Measurements from ENCODE around the gene APLN.
A peak's percentile ranks its signal among the peaks of the same experiment; 100 is the strongest.

The APLN gene

DNA sequence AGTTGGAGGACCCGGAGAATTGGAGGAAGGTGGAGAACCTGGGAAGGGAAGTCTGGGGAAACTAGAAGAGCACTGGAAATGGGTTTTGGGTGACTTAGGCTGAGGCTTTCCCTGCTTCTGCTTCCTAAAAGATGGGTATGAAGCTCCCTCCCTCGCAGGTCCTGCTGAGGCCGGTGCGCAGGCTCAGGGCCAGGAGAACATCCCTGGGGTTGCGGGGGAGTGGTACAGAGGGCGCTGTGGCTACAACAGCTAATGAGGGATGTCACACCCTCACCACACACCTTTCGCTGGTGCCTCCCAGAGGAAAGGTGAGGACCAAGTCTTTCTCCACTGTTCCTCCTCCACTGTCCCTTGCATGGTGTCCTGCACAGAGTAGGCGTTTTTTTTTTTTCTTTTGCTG, 15.8 kb downstream of the APLN start:
- in situ Hi-C loops (cut with HindIII; ENCODE audit: low sequenced_read_pairs), result no loop called here
- TF ChIP-seq, protein P1, sequence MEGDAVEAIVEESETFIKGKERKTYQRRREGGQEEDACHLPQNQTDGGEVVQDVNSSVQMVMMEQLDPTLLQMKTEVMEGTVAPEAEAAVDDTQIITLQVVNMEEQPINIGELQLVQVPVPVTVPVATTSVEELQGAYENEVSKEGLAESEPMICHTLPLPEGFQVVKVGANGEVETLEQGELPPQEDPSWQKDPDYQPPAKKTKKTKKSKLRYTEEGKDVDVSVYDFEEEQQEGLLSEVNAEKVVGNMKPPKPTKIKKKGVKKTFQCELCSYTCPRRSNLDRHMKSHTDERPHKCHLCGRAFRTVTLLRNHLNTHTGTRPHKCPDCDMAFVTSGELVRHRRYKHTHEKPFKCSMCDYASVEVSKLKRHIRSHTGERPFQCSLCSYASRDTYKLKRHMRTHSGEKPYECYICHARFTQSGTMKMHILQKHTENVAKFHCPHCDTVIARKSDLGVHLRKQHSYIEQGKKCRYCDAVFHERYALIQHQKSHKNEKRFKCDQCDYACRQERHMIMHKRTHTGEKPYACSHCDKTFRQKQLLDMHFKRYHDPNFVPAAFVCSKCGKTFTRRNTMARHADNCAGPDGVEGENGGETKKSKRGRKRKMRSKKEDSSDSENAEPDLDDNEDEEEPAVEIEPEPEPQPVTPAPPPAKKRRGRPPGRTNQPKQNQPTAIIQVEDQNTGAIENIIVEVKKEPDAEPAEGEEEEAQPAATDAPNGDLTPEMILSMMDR (IDR thresholded peaks at IDR 0.05; ENCODE audit: low read depth, low read length, missing control alignments), result no peak
- H3K4me3 ChIP-seq (ENCODE audit: low read depth, low read length), result no peak overlapping the region
- no peak for DNase-seq (ENCODE audit: low read depth)

DNA sequence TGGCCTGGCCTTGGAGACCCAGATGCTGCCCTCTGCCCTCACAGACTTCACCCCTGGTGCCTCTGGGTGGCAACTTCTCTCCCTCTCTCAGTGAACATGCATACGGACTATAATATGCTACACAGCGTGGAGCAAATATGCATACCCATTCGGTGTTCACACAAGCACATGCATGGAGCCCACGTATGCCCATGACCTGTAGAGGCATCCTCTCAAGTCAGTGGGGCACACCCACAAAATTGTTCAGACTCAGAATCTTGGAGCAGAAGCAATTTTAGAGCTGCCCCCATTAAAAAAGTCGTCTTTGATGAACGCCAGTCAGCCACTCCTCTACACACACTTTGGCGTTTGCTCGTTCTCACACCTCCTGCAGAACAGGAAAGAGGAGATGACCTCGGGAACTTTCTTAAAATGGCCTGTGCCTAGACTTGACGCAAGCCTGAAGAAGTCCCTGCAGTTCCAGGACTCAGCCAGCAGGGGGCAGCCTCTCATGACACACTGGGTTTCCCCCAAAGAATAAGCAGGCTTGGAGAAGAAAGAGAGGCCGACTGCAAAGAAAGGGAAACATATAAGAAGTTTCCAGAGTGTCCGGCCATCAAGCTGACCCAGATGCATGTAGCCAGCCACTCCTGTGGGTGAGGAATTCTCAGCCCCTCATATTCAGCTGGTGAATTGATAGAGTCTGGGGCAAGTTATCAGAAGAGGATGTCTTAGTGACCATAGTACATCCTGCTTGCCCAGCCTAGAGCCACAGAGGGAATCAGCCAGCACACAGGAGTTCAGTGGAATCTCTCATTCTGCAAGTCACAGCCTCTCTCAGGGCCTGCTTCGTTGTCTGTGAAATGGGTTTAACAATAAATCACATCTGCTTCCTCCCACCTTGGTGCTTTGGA, 17.3 kb downstream of the APLN start:
- DNase-seq (ENCODE audit: low read depth), result no peak
- in situ Hi-C loops (cut with HindIII; ENCODE audit: low sequenced_read_pairs), result no loop called here
- H3K4me3 ChIP-seq (ENCODE audit: low read depth, low read length), result no peak overlapping the region
- TF ChIP-seq, protein P1 (IDR thresholded peaks at IDR 0.05; ENCODE audit: low read depth, low read length, missing control alignments), result peak; percentile 84

DNA sequence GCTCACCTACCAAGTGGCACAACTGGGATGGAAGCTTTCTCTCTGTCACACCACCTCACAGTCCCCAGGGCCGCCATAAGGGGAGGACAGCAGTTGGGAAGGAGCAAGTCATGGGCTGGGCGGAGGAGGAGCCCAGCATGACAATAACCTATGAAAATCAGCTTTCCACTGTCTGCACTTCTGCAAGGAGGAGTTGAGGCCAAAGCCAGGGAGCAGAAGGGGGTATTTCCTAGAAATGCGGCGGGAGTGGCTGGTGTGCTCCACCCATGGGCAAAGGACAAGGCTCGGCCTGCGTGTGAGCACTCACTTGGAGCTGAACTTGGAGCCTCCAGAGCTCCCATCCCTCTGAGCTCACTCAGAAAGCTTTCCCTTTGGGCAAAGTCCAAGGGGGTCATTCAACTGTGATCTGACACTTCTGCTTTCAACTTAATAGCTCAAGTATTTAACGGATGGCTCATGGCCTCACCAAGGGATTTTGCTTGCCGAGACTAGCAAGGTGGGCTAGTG, 18.5 kb downstream of the APLN start:
- in situ Hi-C loops (cut with HindIII; ENCODE audit: low sequenced_read_pairs), result no loop called here
- TF ChIP-seq, protein P1 (IDR thresholded peaks at IDR 0.05; ENCODE audit: low read depth, low read length, missing control alignments), result no peak

DNA sequence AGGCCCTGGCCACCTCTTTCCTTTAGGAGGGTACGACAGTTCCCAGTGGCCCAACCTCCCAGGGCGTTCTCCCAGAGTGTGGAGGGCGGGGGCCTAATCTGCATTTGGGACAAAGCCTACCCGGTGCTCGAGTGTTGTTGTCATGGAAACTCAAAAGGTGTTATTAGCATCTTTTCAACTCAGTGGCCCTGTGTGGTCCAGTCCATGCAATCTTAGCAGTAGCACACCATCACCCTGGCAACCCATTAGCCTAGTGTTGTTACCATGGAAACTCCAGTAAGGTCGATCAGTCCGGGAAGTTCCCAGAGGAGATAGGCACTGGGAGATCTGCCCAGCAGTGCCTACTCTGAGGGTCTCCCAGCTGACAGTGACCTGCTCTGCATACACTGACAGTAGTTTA, 20.2 kb downstream of the APLN start:
- TF ChIP-seq, protein P1 (IDR thresholded peaks at IDR 0.05; ENCODE audit: low read depth, low read length, missing control alignments), result no peak
- in situ Hi-C loops (cut with HindIII; ENCODE audit: low sequenced_read_pairs), result no loop called here
- DNase-seq (ENCODE audit: low read depth), result no peak
- H3K4me3 ChIP-seq (ENCODE audit: low read depth, low read length), result no peak overlapping the region

More for the DNA sequence above, 18.5 kb downstream of the APLN start:
- H3K4me3 ChIP-seq (ENCODE audit: low read depth, low read length), result no peak overlapping the region
- DNase-seq (ENCODE audit: low read depth), result no peak

DNA sequence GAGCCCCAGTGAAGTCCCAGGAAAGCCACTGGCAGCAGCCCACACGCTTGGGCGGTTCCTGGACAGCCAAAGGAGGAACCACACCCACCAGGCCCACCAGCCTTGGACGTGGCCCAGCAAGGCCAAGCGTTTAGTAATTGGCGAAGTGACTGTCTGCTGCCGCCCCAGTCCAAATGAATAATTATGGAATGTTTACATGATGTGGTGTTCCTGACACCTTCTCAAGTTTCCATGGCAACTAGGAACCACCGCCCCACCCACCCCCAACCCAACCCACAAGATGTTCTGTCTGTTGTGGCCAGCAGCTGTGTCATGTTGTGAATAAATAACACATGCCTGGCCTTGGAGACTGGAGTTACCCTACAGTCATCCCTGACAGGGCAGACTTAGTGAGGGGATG, 22.3 kb downstream of the APLN start:
- TF ChIP-seq, protein P1 (IDR thresholded peaks at IDR 0.05; ENCODE audit: low read depth, low read length, missing control alignments), result no peak
- no peak for DNase-seq (ENCODE audit: low read depth)
- no peak overlapping the region for H3K4me3 ChIP-seq (ENCODE audit: low read depth, low read length)
- in situ Hi-C loops (cut with HindIII; ENCODE audit: low sequenced_read_pairs), result no loop called here

DNA sequence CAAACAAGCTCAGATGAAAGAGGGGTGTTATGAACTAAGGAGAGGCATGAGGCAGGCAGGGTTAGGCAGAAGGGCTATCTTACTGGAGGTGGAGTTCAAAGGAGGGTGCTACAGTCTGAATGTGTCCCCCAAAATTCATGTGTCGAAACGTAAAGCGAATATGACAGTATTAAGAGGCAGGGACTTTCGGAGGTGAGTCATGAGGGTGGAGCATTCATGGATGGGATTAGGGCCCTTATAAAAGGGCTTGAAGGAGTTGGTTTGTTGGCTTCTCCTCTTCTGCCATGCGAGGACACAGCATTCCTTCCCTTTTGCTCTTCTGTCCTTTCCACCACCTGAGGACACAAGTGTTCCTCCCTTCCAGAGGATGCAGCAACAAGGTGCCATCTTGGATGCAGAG, 22.9 kb downstream of the APLN start:
- TF ChIP-seq, protein P1 (IDR thresholded peaks at IDR 0.05; ENCODE audit: low read depth, low read length, missing control alignments), result no peak

More for the DNA sequence above, 22.9 kb downstream of the APLN start:
- no peak overlapping the region for H3K4me3 ChIP-seq (ENCODE audit: low read depth, low read length)
- in situ Hi-C loops (cut with HindIII; ENCODE audit: low sequenced_read_pairs), result no loop called here
- no peak for DNase-seq (ENCODE audit: low read depth)
